HG03442 (cell line): ENCODE data around the gene KRT14.
"Not testable (repeated sequence)": the region's sequence is repeated elsewhere in the genome, so short reads cannot be mapped to it uniquely, and the experiment has no call there.

Source experiments
- ATAC-seq: cut with Tn5 transposase; IDR thresholded peaks from one replicate; pipeline ENCODE4 v1.9.1; 2021; ENCODE audit warnings: mild to moderate bottlenecking, moderate library complexity; ENCODE audit not compliant: unreplicated experiment

The KRT14 gene

DNA sequence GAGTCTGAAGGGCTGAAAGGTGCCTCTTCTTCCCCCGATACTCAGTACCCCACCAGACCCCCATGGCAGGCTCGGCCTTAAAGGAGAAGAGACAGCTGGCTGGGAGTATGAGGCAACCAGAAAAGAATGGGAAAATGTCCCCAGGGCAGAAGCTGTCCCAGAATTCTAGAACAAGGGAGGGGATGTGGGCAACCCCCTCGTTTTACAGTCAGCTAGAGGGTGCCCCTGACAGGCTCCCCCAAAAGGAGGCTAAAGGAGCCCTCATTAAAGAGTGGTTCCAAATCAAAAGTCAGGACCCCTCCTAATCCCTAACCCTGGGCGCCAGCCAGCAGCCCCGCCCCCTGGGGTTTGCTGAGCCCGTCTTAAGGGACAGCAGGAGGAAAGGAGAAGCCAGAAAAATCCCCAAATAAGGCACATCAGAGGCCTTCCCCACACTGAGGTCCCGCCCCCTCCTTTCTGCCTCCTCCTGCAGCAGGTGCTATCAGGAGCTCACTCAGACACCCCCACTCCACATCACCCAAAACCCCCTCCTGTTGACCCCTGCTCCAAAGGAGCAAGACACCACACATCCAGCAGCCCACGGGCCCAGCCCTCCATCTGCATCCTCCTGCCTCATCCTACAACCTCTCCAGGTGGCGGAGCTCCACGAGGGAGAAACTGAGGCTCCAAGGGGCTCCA, 36.6 kb upstream of the KRT14 start:
- not testable (repeated sequence) for ATAC-seq

DNA sequence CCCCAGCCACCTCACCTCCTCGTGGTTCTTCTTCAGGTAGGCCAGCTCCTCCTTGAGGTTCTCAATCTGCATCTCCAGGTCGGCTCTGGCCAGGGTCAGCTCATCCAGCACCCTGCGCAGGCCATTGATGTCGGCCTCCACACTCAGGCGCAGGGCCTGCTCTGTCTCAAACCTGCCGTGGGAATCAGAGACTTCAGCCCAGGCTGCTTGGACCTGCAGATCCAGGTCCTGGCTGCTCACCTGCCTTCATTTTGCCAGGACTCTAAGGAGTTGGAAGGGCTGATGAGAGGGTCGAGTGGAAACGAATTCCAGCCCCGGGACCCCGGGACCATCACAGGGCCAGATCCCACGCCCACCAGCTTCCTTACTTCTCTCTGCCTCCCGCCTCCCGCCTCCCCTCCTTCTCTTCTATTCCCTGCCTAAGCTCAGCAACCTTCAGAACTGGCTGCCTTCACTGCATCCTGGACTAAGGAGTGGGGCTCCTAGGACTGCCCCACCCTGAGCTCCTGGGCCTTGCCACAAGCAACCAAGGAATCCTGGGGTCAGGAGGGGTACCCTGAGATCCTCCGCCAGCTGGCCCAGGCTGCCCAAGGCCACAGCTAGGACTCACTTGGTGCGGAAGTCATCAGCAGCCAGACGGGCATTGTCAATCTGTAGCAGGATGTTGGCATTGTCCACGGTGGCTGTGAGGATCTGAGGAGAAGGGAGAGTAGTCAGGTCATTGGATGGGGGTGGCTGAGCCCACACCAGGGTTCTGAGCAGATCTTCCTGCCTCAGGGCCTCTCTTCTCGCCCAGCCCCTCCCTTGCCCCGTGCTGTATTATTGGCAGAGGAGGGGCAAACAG, 35.9 kb upstream of the KRT14 start:
- not testable (repeated sequence) for ATAC-seq

DNA sequence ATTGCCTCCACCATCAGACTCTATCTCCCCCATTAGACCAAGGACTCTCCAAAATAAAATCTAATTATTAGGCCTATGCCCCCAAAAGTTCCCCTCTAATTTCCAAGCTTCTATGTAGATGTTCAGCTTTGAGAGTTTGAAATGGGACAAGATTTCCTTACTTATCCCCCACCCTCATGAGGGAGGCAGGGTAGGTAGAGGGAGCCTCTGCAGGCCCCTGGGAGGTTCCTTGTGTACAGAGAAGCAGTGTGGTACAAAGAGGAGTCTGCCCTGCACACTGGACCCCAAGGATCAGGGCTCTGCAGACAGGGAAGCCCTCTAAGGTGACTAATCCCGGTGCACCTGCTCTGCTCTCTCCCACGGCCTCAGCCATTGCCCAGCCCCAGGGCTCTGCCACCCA, 35.2 kb upstream of the KRT14 start:
- ATAC-seq: no peak

DNA sequence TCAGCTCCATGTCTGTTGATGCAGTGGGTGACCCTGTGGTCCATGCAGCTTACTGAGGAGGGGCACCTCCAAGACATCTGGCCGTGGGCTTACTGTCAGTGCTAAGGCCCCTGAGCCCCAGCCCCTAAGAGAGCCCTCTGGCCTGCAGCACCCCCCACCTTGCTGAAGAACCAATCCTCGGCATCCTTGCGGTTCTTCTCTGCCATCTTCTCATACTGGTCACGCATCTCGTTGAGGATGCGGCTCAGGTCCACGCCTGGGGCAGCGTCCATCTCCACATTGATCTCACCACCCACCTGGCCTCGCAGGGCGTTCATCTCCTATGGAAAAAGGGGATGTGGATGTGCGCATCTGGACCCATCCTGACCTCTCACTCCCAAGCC, 34.7 kb upstream of the KRT14 start:
- not testable (repeated sequence) for ATAC-seq

DNA sequence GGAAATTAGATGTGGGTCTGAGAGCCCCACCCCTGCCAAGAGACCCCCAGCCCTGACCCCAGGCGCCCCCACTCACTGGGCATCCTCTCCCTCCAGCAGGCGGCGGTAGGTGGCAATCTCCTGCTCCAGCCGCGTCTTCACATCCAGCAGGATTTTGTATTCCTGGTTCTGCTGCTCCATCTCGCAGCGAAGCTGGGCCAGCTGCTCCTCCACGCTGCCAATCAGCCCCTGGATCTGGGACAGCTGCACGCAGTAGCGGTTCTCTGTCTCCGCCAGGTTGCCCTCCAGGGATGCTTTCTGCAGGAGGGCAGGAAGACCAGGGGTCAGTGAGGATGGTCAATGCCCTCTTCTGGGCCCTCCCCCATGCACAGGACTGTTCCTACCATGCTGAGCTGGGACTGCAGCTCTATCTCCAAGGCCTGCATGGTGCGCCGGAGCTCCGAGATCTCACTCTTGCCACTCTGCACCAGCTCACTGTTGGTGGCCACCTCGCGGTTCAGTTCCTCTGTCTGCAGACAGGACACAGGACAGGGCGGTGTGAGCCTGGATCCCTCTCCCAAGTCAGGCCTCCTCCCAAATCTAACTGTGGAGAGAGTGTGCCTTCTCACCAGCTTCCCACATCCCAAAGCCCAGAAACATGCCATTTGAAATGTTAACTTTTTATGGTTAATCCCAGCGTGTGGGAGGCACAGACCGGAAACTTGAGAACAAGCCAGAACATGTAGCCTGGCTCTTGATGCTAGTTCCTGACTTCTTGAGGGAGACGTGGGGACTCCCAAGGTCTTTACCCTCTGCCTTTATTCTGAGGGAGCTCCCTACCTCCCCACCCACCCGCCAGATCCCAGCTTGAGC, 34.1 kb upstream of the KRT14 start:
- no peak for ATAC-seq

DNA sequence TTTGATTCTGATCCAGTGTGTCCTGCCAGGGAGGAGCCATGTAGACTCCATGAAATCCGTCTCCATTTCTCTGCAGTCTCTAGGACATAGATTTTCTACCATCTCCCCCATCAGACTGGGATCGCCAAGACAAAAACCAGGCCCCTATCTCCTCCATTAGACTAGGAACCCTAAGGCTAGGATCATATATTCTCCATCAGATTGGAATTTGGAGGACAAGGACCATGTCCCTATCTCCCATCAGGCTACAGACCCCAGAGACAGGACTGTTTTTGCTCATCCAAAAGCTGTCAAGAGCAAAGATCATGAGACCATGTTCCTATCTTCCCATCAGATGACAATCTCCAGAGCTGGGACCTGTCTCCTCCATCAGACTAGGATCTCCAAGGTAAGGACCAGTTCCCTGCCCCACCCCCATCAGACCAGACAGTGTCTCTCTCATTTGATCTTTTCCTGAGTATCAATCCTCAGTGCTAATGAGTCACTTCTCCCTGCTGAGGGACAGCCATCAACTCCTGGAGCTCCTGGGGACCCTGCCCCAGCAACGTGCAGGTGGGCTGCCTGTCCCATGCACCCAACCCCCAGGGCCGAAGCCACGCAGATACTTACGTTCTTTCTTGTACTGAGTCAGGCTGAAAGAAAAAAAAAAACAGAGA, 33.4 kb upstream of the KRT14 start:
- ATAC-seq: not testable (repeated sequence)

DNA sequence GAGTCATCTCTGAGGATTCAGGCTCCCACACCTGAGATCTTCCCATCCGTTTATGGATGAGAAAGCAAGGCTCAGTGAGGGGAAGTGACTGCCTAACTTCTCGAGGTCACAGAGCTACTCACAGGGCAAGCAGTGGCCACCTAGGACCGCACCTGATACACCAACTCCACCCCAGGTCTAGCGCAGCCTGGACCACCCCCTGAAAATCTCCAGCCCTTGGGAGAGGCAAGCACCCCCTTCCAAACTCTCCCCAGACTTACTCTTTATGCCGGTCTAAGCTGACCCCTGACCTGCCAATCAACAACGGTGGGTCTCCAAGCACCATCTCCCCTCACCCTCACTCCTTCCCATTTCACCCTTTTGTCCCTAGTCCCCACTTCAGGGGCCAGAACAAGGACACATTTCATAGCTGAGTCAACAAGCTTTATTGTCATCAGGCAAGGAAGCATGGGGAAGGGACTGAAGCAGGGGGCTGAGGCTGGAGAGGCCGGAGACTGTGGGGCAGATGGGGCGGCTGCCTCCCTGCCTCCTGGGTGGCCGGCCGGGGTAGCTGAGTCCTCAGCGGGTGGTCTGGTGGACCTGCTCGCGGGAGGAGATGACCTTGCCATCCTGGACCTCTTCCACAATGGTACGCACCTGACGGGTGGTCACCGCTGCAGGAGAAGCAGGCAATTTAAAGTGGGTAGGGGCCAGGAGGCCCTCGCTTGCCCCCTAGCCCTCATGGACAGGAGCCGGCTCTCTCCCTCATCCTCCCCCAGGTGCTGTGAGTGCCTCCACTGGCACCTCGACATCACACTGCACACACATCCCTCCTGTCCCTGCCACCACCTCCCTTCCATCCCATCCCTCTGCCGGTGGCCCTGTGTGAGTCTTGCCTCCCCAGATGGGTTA, 32.6 kb upstream of the KRT14 start:
- ATAC-seq: no peak

DNA sequence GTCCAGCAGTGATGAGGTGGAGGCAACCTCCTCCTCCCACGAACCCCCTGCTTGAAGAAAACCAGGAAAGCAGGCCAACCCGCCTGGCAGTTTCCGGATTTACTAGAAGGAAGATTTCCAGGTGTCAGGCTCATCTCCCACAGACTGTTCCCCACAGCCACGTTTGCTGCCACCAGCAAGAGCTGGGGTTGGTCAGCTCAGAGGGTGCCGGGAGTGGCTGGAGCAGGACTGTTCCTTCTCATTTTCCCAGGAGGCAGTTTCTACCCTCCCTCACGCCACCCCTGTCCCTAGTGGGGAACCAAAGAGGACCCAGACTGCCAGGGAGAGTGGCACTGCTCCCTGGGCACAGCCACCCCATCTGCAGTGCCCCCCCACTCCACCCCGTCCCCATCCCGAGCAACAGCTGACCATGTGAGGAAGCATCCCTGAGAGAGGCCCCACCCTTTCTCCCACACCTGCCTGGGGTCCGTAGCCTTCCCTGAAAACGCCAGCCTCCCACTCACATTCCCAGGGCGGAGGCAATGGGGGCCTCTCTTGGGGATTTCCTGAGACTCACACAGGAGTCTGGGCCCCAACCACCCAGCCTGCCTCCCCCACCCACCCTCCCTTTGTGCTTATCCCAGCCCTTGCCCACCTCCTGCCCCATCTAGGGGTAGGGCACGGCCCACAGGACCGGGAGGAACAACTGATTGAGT, 31.8 kb upstream of the KRT14 start:
- ATAC-seq: no peak

DNA sequence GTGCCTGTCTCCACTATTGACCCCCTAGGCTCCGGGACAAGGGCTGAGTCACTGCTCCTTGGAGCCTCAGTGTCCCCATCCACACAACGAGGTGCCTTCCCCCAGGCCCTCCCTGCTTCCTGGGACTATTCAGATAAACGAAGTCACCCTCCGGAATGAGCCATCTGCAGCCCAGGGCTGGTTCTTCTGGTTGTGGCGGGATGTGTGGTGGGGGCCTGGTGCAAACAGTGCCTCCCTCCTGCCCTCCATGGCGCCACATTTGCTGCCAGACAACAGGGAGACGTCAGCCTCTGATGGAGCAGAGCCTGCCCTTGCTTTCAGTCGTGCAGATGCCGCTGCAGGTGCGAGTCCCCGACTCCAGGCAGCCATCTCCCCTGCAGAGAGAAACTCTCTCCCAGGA, 31.0 kb upstream of the KRT14 start:
- ATAC-seq: no peak

DNA sequence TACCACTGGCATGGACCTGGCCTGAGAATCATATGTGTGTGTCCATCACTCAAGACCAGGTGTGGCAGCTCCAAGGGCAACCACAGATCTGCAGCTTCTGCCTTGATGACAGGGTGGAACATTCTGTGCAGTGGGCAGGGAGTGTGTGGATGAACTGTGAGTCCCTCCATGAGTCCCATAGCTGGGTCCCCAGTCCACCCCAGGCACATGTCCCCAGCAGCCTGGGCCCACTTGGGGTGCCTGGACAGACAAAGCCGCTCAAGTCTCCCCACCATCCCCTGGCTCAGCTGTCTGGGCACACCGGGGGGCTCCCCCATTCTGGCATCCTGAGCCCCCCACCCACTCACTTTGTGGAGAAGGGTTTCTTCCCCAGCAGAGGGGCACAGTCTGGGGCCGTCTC, 30.4 kb upstream of the KRT14 start:
- no peak for ATAC-seq

DNA sequence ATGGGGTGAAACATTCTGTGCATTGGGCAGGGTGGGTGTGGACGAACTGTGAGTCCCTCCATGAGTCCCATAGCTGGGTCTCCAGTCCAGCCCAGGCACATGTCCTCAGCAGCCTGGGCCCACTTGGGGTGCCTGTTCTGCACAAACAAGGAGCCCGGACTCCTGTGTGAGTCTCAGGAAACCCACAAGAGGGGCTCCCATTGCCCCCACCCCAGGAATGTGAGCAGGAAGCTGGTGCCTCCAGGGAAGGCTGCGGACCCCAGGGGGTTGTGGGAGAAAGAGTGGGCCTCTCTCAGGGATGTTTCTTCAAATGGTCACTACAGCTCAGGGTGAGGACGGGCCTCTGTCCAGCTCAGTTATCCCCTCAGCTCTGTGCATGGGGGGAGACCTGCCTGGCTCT, 29.8 kb upstream of the KRT14 start:
- ATAC-seq: not testable (repeated sequence)

DNA sequence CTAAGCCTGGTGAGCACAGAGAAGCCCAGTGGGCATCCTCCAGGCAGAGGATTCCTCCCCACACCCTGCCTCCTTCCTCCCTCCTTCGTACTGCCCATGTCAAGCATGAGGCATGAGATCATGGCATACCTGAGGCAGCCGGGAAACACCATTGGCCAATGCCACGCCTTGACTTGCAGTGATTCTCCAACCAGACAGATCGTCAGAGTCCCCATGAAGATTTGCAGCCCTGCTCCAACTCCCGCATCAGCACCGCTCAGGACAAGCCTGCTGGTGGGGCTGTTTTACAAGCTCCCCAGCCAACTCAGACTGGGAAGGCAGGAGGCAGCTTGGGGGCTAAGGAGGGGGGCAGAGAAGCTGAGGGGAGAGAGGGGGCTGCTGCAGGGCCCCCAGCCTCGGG, 28.8 kb upstream of the KRT14 start:
- ATAC-seq: no peak

DNA sequence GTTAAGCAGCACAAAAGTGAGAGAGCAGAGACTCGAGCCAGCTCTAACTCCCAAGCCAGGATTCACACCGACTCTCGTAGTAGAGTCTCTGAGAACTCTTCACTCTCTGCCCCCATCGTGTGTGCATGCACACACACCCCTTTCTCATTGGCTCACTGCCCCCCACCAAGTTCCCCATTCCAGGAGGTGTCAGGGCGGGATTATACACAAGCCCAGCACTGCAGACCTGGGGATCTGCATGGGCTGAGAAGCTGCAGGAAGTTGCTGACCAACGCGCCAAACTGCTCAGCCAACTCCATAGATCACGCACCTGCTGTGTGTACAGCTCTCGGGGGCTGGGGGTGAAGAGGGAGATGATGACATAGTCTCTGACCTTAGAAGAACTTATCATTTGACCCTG, 28.1 kb upstream of the KRT14 start:
- not testable (repeated sequence) for ATAC-seq

DNA sequence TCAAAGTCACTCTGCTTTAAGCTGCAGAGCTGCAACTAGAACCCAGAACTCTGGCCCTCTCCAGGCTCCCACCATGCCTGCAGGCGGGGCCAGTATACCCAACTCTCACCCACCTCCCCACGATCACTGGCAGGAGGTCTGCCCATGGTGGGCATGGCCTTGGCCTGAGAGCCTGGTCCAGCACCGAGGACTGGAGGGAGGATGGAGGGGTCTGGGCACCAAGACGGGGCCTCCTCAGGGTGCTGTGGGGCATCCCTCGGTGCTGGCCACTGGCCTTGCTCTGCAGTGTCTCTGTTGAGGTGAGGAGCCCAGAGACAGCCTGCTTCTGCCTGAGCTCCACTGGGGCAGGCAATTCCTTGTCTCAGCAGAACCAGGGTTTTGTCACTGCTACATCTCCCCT, 27.4 kb upstream of the KRT14 start:
- ATAC-seq: no peak

DNA sequence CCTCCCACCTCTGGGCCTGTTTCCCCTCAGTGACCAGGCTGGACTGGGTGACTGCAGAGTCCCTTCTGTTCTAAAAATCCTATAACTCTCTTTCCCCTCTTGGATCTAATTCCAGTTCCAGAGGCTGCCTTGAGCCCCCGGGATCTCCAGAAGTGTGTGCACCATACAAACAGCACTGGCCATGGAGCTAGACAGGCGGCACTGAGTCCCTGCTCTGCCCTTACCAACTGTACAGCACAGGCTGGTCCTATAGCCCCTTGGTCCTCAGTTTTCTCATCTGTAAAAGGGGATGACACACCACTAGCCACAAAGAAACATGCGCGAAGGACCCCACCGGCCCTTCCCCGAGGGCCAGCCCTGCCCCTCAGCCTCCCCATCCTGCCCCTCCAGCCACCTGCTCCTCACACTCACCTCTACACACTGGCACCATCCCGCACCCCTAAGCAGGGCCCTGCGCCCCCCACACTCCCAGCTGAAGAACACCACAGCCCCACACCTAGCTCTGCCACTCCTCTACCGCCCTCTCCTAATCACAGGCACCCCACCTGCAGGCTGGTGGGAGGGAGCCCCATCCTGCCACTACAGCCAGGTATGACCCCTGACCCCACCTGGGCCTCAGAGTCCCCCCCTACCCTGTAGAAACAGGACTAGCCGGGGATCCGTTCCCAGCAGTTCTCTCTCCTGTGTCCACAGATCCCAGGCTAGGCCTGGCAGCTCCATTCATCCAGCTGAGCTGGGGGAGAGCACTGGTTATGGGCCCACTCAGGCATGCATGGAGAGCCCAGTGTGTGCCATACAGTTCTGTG, 26.8 kb upstream of the KRT14 start:
- no peak for ATAC-seq

DNA sequence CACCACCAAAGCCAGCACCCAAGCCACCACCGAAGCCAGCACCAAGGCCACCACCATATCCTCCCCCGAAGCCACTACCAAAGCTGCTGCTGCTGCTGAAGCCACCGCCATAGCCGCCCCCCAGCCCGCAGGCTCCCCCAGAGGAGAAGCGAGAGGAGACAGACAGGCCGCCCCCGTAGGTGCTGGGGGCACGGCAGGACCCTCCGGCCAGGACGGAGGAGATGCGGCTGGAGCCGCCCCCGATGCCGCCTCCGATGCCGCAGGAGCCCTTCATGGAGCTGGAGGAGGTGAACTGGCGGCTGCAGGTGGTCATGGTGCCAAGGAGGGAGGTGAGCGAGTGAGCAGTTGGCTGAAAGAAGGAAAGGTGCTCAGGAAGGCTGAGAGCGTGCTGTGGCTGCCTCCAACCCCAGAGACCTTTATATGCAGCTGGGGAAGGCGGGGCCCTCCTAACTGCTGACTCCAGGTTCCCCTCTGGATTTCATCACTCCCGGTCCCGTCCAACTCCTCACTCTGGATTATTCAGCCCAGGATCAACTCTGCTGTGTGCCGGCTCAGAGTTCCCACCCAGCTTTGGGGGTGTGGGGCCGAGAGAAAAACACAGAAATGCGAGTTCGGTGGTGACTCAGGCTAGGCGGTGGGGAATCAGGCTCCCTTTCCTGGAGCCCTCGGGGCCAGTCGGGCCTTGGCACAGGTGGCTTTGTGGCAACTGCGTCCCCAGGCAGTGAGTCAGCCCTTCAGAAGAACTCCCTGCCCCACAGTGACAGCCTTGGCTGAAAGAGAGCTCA, 25.9 kb upstream of the KRT14 start, which contains the start of gene KRT16:
TSS of gene KRT16 (minus strand) at position 392 of the 785 bp plus-strand sequence. CDS start at position 313, 79 bp downstream.
- not testable (repeated sequence) for ATAC-seq

DNA sequence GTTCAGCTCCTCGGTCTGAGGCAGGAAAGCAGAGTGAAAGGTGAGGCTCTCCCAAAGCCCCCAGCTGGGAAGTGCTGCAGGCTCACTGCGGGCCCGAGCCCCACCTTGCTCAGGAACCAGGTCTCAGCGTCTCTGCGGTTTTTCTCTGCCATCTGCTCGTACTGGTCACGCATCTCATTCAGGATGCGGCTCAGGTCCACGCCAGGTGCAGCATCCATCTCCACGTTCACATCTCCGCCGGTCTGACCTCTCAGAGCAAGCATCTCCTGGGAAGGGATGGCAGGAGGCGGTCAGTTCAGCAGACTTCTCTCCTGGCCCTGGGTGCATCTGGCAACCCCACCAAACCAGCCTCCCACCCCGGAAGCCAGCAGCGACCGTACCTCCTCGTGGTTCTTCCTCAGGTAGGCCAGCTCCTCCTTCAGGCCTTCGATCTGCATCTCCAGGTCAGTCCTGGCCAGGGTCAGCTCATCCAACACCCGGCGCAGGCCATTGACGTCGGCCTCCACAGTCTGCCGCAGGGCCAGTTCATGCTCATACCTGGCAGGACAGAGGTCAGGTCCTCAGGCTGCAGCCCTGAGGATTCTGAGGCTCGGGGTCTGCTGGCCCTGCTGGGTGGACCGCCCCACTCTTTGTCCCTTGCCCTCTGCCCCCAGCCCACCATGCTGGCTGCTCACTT, 24.4 kb upstream of the KRT14 start:
- no peak for ATAC-seq
